ENCODE results near the gene DNAJB4.
"Not testable (repeated sequence)": the region's sequence is repeated elsewhere in the genome, so short reads cannot be mapped to it uniquely, and the experiment has no call there.

DNAJB4 gene

GRCh38 chr1:78040484-78041089 lies 35.8 kb downstream of the DNAJB4 start:
- DNase-seq, result no peak

GRCh38 chr1:78043436-78043835 lies 38.7 kb downstream of the DNAJB4 start:
- DNase-seq, result no peak

GRCh38 chr1:78044796-78045562 lies 40.2 kb downstream of the DNAJB4 start:
- DNase-seq, result no peak

GRCh38 chr1:78045563-78045925 lies 40.8 kb downstream of the DNAJB4 start:
- DNase-seq, result no peak

GRCh38 chr1:78045926-78046778 lies 41.4 kb downstream of the DNAJB4 start, which contains the start of gene GIPC2:
Gene GIPC2, plus strand, starts transcription at chr1:78045966. Its CDS starts 129 bp downstream, at chr1:78046095.
- peak; percentile 16 for DNase-seq

GRCh38 chr1:78047106-78047505 lies 42.4 kb downstream of the DNAJB4 start:
- DNase-seq, result no peak

- no peak for DNase-seq
Observed at GRCh38 chr1:78047631-78048030, 42.9 kb downstream of the DNAJB4 start.

GRCh38 chr1:78048446-78048845 lies 43.7 kb downstream of the DNAJB4 start:
- DNase-seq, result no peak

- no peak for DNase-seq
Observed at GRCh38 chr1:78049396-78049795, 44.7 kb downstream of the DNAJB4 start.

- no peak for DNase-seq
Observed at GRCh38 chr1:78051005-78051404, 46.3 kb downstream of the DNAJB4 start.

- no peak for DNase-seq
Observed at GRCh38 chr1:78052685-78053405, 48.1 kb downstream of the DNAJB4 start.

- no peak for DNase-seq
Observed at GRCh38 chr1:78053498-78053897, 48.8 kb downstream of the DNAJB4 start.

- no peak for DNase-seq
Observed at GRCh38 chr1:78054559-78054958, 49.8 kb downstream of the DNAJB4 start.

GRCh38 chr1:78054972-78055371 lies 50.2 kb downstream of the DNAJB4 start:
- no peak for DNase-seq

GRCh38 chr1:78055565-78056132 lies 50.9 kb downstream of the DNAJB4 start:
- no peak for DNase-seq

GRCh38 chr1:78058670-78059069 lies 53.9 kb downstream of the DNAJB4 start:
- DNase-seq, result no peak

GRCh38 chr1:78060857-78061563 lies 56.3 kb downstream of the DNAJB4 start:
- no peak for DNase-seq

GRCh38 chr1:78061825-78062523 lies 57.2 kb downstream of the DNAJB4 start:
- DNase-seq, result no peak

GRCh38 chr1:78064886-78065285 lies 60.1 kb downstream of the DNAJB4 start:
- not testable (repeated sequence) for DNase-seq
